Measurements from ENCODE around the gene PHACTR3. TPM values are rescaled to one million over a fixed set of nuclear protein-coding genes. Genes with fewer than 3 reads are reported as not detected.

Gene PHACTR3
- total and polyA plus RNA-seq, 2 of the 8 experiments (the other 6 are each of a cell fraction or from before 2014, with no cell fraction given), result 0.05 to 0.13 TPM

DNA sequence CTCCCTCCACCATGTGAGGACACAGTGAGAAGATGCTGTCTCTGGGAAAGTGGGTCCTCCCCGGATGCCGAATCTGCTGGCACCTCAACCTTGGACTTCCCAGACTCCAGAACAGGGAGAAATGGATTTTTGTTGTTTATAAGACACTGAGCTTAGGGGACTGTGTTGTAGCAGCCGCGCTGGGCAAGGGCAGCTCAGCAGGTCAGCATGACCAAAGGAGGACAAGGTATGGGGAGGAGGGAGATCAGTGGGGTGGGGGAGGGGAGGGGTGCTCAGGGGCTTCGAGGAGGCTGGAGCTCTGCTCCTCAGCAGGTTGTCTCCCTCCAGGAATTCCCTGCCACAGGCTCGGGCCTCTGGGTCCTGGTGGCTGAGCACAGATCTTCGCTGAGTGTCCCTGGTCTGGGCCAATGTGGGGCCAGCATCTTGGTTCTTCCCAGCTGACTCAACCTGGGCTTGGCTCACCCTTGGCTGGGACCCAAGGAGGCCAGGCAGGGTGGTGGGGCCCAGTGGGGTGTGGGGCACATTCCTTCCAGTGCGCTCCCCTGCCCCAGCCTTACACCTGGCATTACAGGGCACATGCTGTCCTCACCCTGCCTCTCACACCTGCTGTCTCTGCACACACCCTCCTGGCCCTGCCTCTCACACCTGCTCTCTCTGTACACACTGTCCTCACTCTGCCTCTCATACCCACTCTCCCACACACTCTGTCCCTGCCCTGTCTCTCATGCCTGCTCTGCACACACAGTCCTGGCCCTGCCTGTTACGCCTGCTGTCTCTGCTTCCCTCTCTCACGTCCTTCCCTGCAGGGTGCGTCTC lies 221.8 kb downstream of the PHACTR3 start:
- no peak overlapping the region for H4K8ac ChIP-seq (ENCODE audit: extremely low read depth, insufficient read depth, low read length)
- TF ChIP-seq BRCA1 (IDR thresholded peaks at IDR 0.05; ENCODE audit: low read depth, low read length) (no peak), SIN3A (conservative IDR thresholded peaks at IDR 0.05 in 1 of 2, IDR thresholded peaks at IDR 0.05 in 1 of 2; ENCODE audit: low read depth in 1 of 2, low read length in 2 of 2) (no peak), TCF12 (IDR thresholded peaks at IDR 0.05; ENCODE audit: low read depth, low read length) (no peak), FOSL1 (IDR thresholded peaks at IDR 0.05; ENCODE audit: insufficient read depth, low read depth, low read length) (no peak), GABPA (IDR thresholded peaks at IDR 0.05; ENCODE audit: borderline replicate concordance, insufficient read depth, low read length) (no peak), GTF2F1 (IDR thresholded peaks at IDR 0.05; ENCODE audit: borderline replicate concordance, low read depth, low read length) (no peak), EZH2 (IDR thresholded peaks at IDR 0.05; ENCODE audit: low read depth, low read length, severe bottlenecking) (no peak), JUN (IDR thresholded peaks at IDR 0.05; ENCODE audit: low read depth, low read length) (no peak), SP1 (IDR thresholded peaks at IDR 0.05; ENCODE audit: low read depth, low read length) (no peak), EP300 (IDR thresholded peaks at IDR 0.05; ENCODE audit: borderline replicate concordance in 1 of 2, low read depth in 2 of 2, low read length in 2 of 2) (no peak), CHD2 (IDR thresholded peaks at IDR 0.05; ENCODE audit: low read length) (no peak)

More for the DNA sequence above, 221.8 kb downstream of the PHACTR3 start:
- H3K14ac ChIP-seq (ENCODE audit: insufficient read length), result no peak overlapping the region
- H3K79me1 ChIP-seq (ENCODE audit: low read depth, low read length), result no peaks in the 10 kb centered on the region
- H2BK20ac ChIP-seq (ENCODE audit: low read length), result no peak overlapping the region
- no peaks in the 10 kb centered on the region; a peak in 1 of 8 replicates for H3K36me3 ChIP-seq (ENCODE audit: control insufficient read depth in 2 of 4, insufficient read depth in 4 of 4, low read length in 3 of 4)
- peaks cover 86 to 98% of the 10 kb centered on the region in 2 experiments for H3K9me3 ChIP-seq (ENCODE audit: insufficient read depth in 2 of 2, low read depth in 1 of 2, low read length in 1 of 2)
- DNase-seq (ENCODE audit: low read depth in 1 of 2, low spot score in 2 of 2) (peak in 1 of 2 experiments; percentile 33), FAIRE-seq (no peak)
- no peak overlapping the region for H4K91ac ChIP-seq (replicated peaks; ENCODE audit: insufficient read length, low read length)
- H2BK5ac ChIP-seq (ENCODE audit: low read depth, low read length), result no peak overlapping the region
- H2BK12ac ChIP-seq (ENCODE audit: low read depth, low read length), result peak overlapping the region; percentile 55; the same call in 1 of the 2 replicates
- no peak overlapping the region for H3K27ac ChIP-seq (ENCODE audit: low read depth, low read length)
- H4K5ac ChIP-seq (ENCODE audit: insufficient read length, low read depth, low read length), result no peak overlapping the region
- H2AK5ac ChIP-seq (ENCODE audit: low read depth, low read length), result no peak overlapping the region
- H3K23ac ChIP-seq (ENCODE audit: insufficient read length), result no peak overlapping the region
- no peak overlapping the region for H3K9ac ChIP-seq (replicated peaks in 1 of 4; ENCODE audit: extremely low read depth in 1 of 4, low read depth in 3 of 4, low read length in 3 of 4)
- no peaks in the 10 kb centered on the region for H3K79me2 ChIP-seq (ENCODE audit: control insufficient read depth in 1 of 2, insufficient read depth in 2 of 2, low read length in 2 of 2)
- no peak overlapping the region for H3K4ac ChIP-seq (replicated peaks; ENCODE audit: insufficient read length, low read depth, low read length)
- H3K4me2 ChIP-seq (ENCODE audit: insufficient read depth in 1 of 2, low read depth in 2 of 2, low read length in 2 of 2), result no peak overlapping the region
- H2BK15ac ChIP-seq (ENCODE audit: low read length), result no peak overlapping the region
- H2BK120ac ChIP-seq (replicated peaks; ENCODE audit: low read depth, low read length), result no peak overlapping the region
- H2AFZ ChIP-seq (ENCODE audit: low read length), result no peak overlapping the region
- POLR2A ChIA-PET (ENCODE audit: partially characterized antibody), result no interaction called here
- H3K18ac ChIP-seq (ENCODE audit: extremely low read depth, low read length), result no peak overlapping the region
- H4K20me1 ChIP-seq (replicated peaks in 1 of 2; ENCODE audit: control insufficient read depth in 1 of 2, insufficient read depth in 2 of 2, low read length in 2 of 2), result peaks cover 0 to 1% of the 10 kb centered on the region in 2 experiments
- peaks cover 0 to 7% (median 0%) of the 10 kb centered on the region in 4 experiments; a peak in 1 of 7 replicates for H3K4me1 ChIP-seq (replicated peaks in 1 of 4; ENCODE audit: control insufficient read depth in 3 of 4, insufficient read depth in 4 of 4, low read length in 3 of 4)
- CTCF ChIA-PET (ENCODE audit: partially characterized antibody), result no interaction called here
- H3K56ac ChIP-seq (replicated peaks; ENCODE audit: insufficient read length, low read depth, low read length), result no peak overlapping the region
- 93% methylated on average over 10 of the region's 11 CpGs; no CpG with 5 or more reads in 1 of the 2 experiments for WGBS, 2 experiments (ENCODE audit: extremely low coverage in 1 of 2, insufficient coverage in 1 of 2, insufficient read length in 1 of 2, insufficient replicate concordance in 2 of 2, low coverage in 1 of 2, low lambda C conversion rate in 2 of 2, missing lambda C conversion rate in 1 of 2)
- peaks cover 2% of the 10 kb centered on the region; the same call in 1 of the 2 replicates for H3K23me2 ChIP-seq (ENCODE audit: low read depth, low read length)
- H3K4me3 ChIP-seq (ENCODE audit: extremely low read depth in 1 of 4, insufficient read depth in 2 of 4, low read depth in 3 of 4, low read length in 4 of 4), result no peak overlapping the region
- peaks cover 0 to 2% (median 0%) of the 10 kb centered on the region in 4 experiments; a peak in 1 of 7 replicates for H3K27me3 ChIP-seq (replicated peaks in 1 of 4; ENCODE audit: control insufficient read depth in 3 of 4, extremely low read depth in 1 of 4, insufficient read depth in 3 of 4, low read length in 3 of 4)
